ENCODE measurements around the gene RAB30.

The RAB30 gene

DNA sequence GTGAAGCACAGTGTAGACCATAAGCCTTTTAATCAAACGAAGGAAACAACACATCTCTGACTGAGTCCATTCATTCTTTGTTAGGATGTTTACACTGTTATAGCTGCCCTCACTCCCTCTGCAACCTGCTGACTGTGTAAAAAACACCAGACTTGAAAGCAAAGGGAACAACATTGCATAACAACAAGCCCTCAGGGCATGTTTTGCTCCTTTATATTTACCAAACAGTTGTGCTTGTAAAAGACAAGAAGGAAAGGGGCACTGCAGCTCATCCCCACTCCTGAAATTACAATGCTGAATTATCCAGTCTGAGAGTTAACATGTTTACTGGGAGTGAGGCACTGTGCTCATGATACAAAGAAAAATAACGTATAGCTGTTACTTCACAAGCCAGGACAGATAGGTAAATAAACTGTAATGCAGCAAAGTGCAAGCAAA lies 46.4 kb downstream of the RAB30 start:
- no peaks in the 10 kb centered on the region for H3K4me1 ChIP-seq (ENCODE audit: control insufficient read depth, insufficient read depth, low read length, unreplicated experiment)
- H3K79me2 ChIP-seq (ENCODE audit: control insufficient read depth, insufficient read depth, low read length, unreplicated experiment), result no peaks in the 10 kb centered on the region
- no peak overlapping the region for H2AFZ ChIP-seq (ENCODE audit: low read length, unreplicated experiment)
- H3K4me3 ChIP-seq (ENCODE audit: low read depth, low read length), result no peak overlapping the region
- no peak overlapping the region for H3K27ac ChIP-seq (ENCODE audit: low read depth, low read length)
- no peaks in the 10 kb centered on the region for H3K27me3 ChIP-seq (ENCODE audit: insufficient read depth, low read length)
- no peaks in the 10 kb centered on the region; the same call in 1 of the 2 replicates for H3K36me3 ChIP-seq (ENCODE audit: insufficient read depth, low read length)

DNA sequence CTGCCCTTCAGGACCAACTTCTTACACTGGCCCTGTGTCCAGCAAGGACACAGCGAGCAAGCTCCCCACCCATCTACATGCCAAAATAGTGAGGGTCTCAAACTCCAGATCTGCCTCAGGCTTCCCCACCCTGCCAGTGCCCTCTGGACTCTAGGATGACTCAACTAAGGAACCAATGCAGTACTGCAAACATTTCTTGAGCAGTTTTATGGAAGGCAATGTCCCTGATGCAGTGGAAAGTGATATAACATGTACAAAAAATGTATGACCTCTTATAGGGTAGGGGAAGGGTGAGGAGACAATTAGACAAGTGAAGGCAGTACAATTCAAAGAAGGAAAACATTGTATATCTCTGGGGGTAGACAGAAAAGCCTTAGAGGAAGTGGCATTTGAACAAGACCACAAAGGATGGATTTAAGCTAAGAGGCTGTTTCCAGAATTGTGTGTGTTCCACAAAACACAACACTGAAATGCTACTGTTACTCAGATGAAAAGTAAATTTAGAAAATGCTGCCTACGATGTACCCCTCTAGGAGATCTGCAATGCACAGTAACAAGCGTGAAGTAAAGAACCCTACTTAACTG lies 47.3 kb downstream of the RAB30 start:
- Histone ChIP-seq H3K4me1 (ENCODE audit: control insufficient read depth, insufficient read depth, low read length, unreplicated experiment) (no peaks in the 10 kb centered on the region), H3K36me3 (ENCODE audit: insufficient read depth, low read length) (no peaks in the 10 kb centered on the region; the same call in 1 of the 2 replicates), H3K79me2 (ENCODE audit: control insufficient read depth, insufficient read depth, low read length, unreplicated experiment) (no peaks in the 10 kb centered on the region), H3K27ac (ENCODE audit: low read depth, low read length) (no peak overlapping the region), H3K4me3 (ENCODE audit: low read depth, low read length) (no peak overlapping the region), H3K27me3 (ENCODE audit: insufficient read depth, low read length) (no peaks in the 10 kb centered on the region), H2AFZ (ENCODE audit: low read length, unreplicated experiment) (no peak overlapping the region)

DNA sequence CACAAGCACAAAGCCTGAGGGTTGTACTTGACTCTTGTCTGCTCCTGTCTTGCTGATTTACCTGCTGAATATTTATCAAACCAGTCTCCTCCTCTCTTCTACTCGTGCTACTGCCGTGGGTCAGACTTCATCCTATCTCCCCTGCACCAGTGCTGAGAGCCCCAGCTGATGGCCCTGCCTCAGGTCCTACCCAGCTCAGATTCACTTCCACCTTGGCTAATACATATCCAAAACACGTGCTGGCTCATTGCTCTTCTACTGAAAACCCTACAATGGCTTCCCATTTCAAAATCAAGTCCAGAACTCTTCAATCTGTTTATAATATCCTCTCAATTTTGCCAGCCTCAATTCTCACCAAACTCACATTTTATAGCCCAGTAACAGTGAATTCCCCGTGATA lies 48.3 kb downstream of the RAB30 start:
- H2AFZ ChIP-seq (ENCODE audit: low read length, unreplicated experiment), result no peak overlapping the region
- no peaks in the 10 kb centered on the region for H3K27me3 ChIP-seq (ENCODE audit: insufficient read depth, low read length)
- H3K4me3 ChIP-seq (ENCODE audit: low read depth, low read length), result no peak overlapping the region
- no peaks in the 10 kb centered on the region for H3K4me1 ChIP-seq (ENCODE audit: control insufficient read depth, insufficient read depth, low read length, unreplicated experiment)
- no peak overlapping the region for H3K27ac ChIP-seq (ENCODE audit: low read depth, low read length)
- H3K79me2 ChIP-seq (ENCODE audit: control insufficient read depth, insufficient read depth, low read length, unreplicated experiment), result no peaks in the 10 kb centered on the region
- no peaks in the 10 kb centered on the region; the same call in 1 of the 2 replicates for H3K36me3 ChIP-seq (ENCODE audit: insufficient read depth, low read length)

DNA sequence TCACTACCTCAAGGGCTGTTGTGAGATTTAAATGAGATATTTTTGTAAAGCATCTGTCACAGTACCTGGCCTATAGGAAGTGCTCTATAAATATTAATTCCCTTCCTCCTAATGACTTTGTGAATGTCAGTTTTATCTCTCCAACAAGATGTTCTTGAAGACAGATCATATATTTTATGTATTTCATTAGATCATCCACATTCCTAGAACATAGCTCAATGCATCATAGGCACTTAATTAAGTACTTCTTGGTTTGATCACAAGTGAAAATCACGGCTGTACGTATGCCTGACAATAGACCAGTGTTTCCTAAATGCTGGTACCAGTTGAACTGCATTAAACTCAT lies 49.9 kb downstream of the RAB30 start:
- Histone ChIP-seq H3K4me1 (ENCODE audit: control insufficient read depth, insufficient read depth, low read length, unreplicated experiment) (no peaks in the 10 kb centered on the region), H3K4me3 (ENCODE audit: low read depth, low read length) (no peak overlapping the region), H3K36me3 (ENCODE audit: insufficient read depth, low read length) (no peaks in the 10 kb centered on the region; the same call in 1 of the 2 replicates), H3K27me3 (ENCODE audit: insufficient read depth, low read length) (no peaks in the 10 kb centered on the region), H2AFZ (ENCODE audit: low read length, unreplicated experiment) (no peak overlapping the region), H3K27ac (ENCODE audit: low read depth, low read length) (no peak overlapping the region), H3K79me2 (ENCODE audit: control insufficient read depth, insufficient read depth, low read length, unreplicated experiment) (no peaks in the 10 kb centered on the region)

DNA sequence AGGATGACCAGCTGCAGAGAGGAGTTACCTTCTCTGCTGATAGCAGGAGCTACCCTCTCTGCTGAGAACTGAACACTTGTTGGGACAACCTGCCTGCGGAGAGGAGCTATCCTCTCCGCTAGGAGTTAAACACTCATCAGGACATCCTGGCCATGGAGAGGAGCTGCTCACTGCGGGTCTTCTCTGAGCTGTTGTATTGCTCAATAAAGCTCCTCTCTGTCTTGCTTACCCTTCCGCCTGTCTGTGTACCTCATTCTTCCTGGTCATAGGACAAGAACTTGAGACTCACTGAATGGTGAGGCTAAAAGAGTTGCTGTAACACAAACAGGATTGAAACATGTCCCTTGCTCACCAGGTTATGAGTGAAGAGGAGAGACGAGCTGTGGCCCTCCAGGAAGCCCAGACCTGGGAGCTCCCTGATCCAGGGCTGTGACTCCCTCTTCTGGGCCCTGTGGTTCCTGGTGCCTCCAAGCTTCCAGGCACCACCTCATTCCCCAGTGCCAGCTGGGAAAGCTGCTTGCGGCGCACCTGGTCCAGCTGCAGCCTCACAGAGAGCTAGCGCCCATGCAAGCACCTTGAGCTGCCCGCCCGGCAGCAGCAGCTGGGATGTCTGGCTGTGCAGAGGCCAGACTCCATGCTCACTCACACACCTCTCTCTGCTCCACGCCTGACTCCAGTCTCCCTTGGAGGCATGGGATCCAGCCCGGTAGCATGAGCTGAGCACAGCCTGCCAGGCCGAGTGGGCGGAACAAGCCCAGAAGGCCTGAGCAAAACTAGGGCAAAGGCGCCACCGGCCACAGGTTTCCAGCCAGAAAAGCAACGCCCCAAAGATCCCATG lies 50.5 kb downstream of the RAB30 start:
- no peaks in the 10 kb centered on the region; the same call in 1 of the 2 replicates for H3K36me3 ChIP-seq (ENCODE audit: insufficient read depth, low read length)
- H3K79me2 ChIP-seq (ENCODE audit: control insufficient read depth, insufficient read depth, low read length, unreplicated experiment), result no peaks in the 10 kb centered on the region
- H3K4me3 ChIP-seq (ENCODE audit: low read depth, low read length), result no peak overlapping the region

DNA sequence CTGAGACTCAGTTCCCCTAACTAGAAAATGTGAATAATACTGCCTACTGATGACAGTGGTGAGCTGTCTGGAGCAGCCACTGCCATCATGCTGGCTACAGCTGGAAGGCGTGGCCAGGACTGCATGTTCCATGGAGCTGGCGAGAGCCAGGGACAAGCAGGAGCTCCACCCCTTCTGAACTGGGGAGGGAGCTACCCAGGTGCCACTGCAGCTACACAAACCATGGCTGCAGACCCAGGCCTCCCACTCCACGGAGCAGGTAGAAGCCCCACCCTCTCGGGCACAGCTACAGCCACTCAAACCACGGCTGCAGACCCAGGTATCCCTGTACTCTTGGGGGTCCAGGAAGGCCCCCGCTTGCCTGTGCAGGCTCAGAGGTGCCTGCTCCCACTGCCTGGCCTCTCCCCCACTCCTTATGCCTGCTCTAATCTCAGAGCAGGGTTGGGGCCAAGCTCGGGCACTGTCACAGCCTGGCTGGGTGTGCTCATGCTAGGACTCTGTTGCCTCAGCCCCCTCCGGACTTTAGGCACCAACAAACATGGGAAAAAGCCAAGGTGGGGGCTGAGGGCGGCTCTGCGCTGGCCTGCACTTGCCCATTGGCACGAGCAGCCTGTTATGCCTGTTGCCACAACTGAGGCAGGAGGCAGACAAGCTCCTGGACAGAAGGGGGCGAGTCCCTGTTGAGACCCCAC lies 51.7 kb downstream of the RAB30 start:
- no peak overlapping the region for H3K4me3 ChIP-seq (ENCODE audit: low read depth, low read length)
- H3K79me2 ChIP-seq (ENCODE audit: control insufficient read depth, insufficient read depth, low read length, unreplicated experiment), result no peaks in the 10 kb centered on the region
- no peak overlapping the region for H2AFZ ChIP-seq (ENCODE audit: low read length, unreplicated experiment)
- no peaks in the 10 kb centered on the region; the same call in 1 of the 2 replicates for H3K36me3 ChIP-seq (ENCODE audit: insufficient read depth, low read length)
- no peak overlapping the region for H3K27ac ChIP-seq (ENCODE audit: low read depth, low read length)
- no peaks in the 10 kb centered on the region for H3K27me3 ChIP-seq (ENCODE audit: insufficient read depth, low read length)
- H3K4me1 ChIP-seq (ENCODE audit: control insufficient read depth, insufficient read depth, low read length, unreplicated experiment), result no peaks in the 10 kb centered on the region

More for the DNA sequence above, 50.5 kb downstream of the RAB30 start:
- no peaks in the 10 kb centered on the region for H3K27me3 ChIP-seq (ENCODE audit: insufficient read depth, low read length)
- H3K4me1 ChIP-seq (ENCODE audit: control insufficient read depth, insufficient read depth, low read length, unreplicated experiment), result no peaks in the 10 kb centered on the region
- H2AFZ ChIP-seq (ENCODE audit: low read length, unreplicated experiment), result no peak overlapping the region
- no peak overlapping the region for H3K27ac ChIP-seq (ENCODE audit: low read depth, low read length)

DNA sequence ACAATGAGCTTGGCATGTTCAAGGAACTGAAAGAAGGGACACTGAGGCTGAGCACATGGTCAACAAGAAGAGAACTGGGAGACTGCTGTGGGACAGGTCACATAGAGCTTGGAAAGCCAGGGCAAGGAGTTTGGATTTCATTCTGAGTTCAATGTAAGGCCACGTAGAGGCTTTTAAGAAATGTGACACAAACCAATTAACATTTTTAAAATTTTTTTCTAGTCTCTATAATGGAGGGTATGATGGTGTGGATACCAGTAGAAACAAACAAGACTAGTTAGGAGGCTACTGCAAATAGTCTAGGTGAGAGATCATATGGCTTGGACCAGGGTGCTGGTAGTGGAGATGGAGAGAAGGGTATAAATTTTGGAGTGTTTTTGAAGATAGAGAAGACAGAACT lies 56.7 kb downstream of the RAB30 start:
- Histone ChIP-seq H3K79me2 (ENCODE audit: control insufficient read depth, insufficient read depth, low read length, unreplicated experiment) (peaks cover under 1% of the 10 kb centered on the region), H3K27ac (ENCODE audit: low read depth, low read length) (no peak overlapping the region), H3K36me3 (ENCODE audit: insufficient read depth, low read length) (no peaks in the 10 kb centered on the region), H3K4me3 (ENCODE audit: low read depth, low read length) (no peak overlapping the region), H3K4me1 (ENCODE audit: control insufficient read depth, insufficient read depth, low read length, unreplicated experiment) (peaks cover 34% of the 10 kb centered on the region), H3K27me3 (ENCODE audit: insufficient read depth, low read length) (no peaks in the 10 kb centered on the region), H2AFZ (ENCODE audit: low read length, unreplicated experiment) (no peak overlapping the region)

DNA sequence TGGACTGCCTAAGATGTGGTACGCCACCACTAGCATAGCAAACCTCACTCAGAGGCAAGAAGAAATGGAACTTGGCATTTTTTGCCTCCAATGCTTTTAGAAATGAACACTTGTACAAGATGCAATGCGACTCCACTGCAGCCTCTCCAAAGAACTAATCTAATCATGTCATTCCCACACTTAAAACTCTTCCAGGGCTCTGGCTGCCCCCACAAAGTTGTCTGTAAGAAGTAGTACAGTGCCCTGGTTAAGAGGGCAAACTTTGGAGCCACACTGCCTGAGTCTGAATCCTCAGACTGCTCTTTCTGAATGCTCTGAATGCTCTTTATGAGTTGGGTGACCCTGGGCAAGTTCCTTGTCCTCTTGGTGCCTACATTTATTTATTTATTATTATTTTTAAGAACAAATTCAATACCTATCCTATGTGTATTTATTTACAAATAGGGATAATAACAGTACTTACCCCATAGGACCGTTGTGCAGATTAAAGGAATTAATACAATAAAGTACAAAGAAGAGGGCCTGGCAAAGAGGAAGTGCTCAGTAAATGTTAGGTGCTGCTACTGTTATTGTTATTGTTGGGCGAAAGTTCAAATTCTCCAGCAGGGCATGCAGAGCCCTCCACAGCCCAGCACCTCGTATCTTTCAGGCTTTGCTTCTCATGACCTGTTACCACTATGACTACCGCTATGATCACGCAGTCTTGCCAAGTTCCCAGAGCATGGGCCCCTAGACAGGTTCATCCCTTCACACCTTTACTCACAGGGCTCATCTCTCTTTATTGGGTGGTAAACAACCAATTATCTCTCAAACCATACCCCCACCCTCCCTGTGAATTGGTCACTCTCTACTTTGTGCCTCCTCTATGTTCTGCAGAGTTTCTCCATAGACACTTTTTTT lies 59.3 kb downstream of the RAB30 start:
- Histone ChIP-seq H3K4me3 (ENCODE audit: low read depth, low read length) (no peak overlapping the region), H3K27me3 (ENCODE audit: insufficient read depth, low read length) (no peaks in the 10 kb centered on the region), H3K27ac (ENCODE audit: low read depth, low read length) (no peak overlapping the region), H2AFZ (ENCODE audit: low read length, unreplicated experiment) (no peak overlapping the region), H3K79me2 (ENCODE audit: control insufficient read depth, insufficient read depth, low read length, unreplicated experiment) (peaks cover 5% of the 10 kb centered on the region), H3K36me3 (ENCODE audit: insufficient read depth, low read length) (no peaks in the 10 kb centered on the region), H3K4me1 (ENCODE audit: control insufficient read depth, insufficient read depth, low read length, unreplicated experiment) (peaks cover 49% of the 10 kb centered on the region)

DNA sequence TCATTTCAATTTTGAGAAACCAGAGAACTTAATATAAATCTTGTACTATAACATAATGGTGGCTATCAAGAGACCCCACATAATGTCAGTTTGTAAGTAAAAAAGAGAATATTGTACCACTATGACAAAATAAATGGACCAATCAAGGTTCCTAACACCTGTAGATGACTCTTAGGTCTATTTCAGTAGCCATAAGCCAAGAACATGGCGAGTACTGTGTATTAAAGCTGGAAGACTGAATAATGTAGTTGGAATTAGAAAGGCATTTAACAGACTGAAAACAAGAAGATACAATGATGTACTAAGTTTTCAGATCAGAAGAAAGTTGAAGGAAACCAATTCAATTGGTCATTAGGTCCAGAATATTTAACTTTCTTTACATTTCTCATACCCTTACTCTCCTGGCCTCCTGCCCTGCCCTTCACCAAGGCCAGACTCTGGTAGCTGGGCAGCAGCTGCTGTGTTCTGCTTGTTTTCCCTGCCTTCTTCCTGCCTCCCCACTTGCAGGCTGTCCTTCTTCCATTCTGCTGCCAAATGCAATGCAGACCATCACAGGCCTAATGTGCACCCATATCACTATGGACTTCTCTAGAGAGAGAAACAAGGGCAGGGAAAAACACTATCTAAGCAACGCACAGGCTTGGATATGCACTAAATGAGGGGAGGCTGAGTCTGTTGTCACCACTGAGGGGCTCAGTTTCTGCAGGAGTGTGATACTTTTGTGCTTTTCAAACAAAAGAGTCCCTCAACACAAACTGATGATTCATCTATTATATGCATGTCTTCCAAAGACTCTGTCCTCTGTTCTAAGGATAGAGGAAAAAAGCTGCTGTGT lies 60.1 kb downstream of the RAB30 start:
- H2AFZ ChIP-seq (ENCODE audit: low read length, unreplicated experiment), result no peak overlapping the region
- H3K27me3 ChIP-seq (ENCODE audit: insufficient read depth, low read length), result no peaks in the 10 kb centered on the region
- H3K36me3 ChIP-seq (ENCODE audit: insufficient read depth, low read length), result no peaks in the 10 kb centered on the region
- no peak overlapping the region for H3K27ac ChIP-seq (ENCODE audit: low read depth, low read length)
- H3K4me1 ChIP-seq (ENCODE audit: control insufficient read depth, insufficient read depth, low read length, unreplicated experiment), result peaks cover 56% of the 10 kb centered on the region
- no peak overlapping the region for H3K4me3 ChIP-seq (ENCODE audit: low read depth, low read length)
- H3K79me2 ChIP-seq (ENCODE audit: control insufficient read depth, insufficient read depth, low read length, unreplicated experiment), result peaks cover 5% of the 10 kb centered on the region

Data from ACC112 (cell line).